PC-3 (cell line): ENCODE results near the gene ISM1. TPM values are rescaled to one million over a fixed set of nuclear protein-coding genes. Genes with fewer than 3 reads are reported as not detected.

ENCODE experiments used
- ATAC-seq: fragments of 200-7000 bp; cut with Tn5 transposase; 2 replicates; pipeline ENCODE4 v1.9.1; 2020; ENCODE audit warnings: mild to moderate bottlenecking, moderate library complexity
- BruUV-seq: library from RNA; stranded (reverse); fragments of 400-500 nt; replicated peaks from 2 replicates; lab custom pipeline; 2021; lab: Mats Ljungman, UMichigan
- CTCF ChIA-PET: fragments of 300-600 bp; sonication (Branson Sonifier 250); formaldehyde crosslinking; loops from one replicate; lab custom pipeline; 2022; ENCODE audit warnings: antibody characterized with exemption; lab: Charles Lee
- POLR2A ChIA-PET: fragments of 300-600 bp; sonication (Branson Sonifier 250); formaldehyde crosslinking; loops from one replicate; lab custom pipeline; 2022; ENCODE audit warnings: antibody characterized with exemption; ENCODE audit not compliant: unreplicated experiment; lab: Charles Lee
- DNase-seq: peaks from one replicate; pipeline ENCODE4 v3.0.0-alpha.2; 2015
- H2AFZ ChIP-seq: fragments of 300-600 bp; sonication (generic); 2 replicates; pipeline ENCODE4 v1.6.0; 2016; ENCODE audit warnings: antibody characterized with exemption, low read length
- H3F3A ChIP-seq: fragments of 300-600 bp; sonication (generic); one replicate; pipeline ENCODE4 v1.6.0; 2017; ENCODE audit warnings: antibody characterized with exemption, low read length, control low read depth, mild to moderate bottlenecking; ENCODE audit not compliant: unreplicated experiment
- H3K27ac ChIP-seq: fragments of 300-600 bp; sonication (generic); 2 replicates; pipeline ENCODE4 v1.5.1; 2016; ENCODE audit warnings: mild to moderate bottlenecking, low read length
- H3K27me3 ChIP-seq: fragments of 300-600 bp; sonication (generic); 2 replicates; pipeline ENCODE4 v1.6.1; 2016; ENCODE audit warnings: low read length, mixed read lengths
- H3K36me3 ChIP-seq: fragments of 300-600 bp; sonication (generic); 2 replicates; pipeline ENCODE4 v1.6.1; 2016; ENCODE audit warnings: low read depth, mixed run types, low read length, mixed read lengths
- H3K4me1 ChIP-seq: fragments of 300-600 bp; sonication (generic); 2 replicates; pipeline ENCODE4 v1.5.1; 2016; ENCODE audit warnings: low read length; ENCODE audit not compliant: insufficient read depth
- H3K4me2 ChIP-seq: fragments of 300-600 bp; sonication (generic); 2 replicates; pipeline ENCODE4 v1.6.0; 2016; ENCODE audit warnings: low read length
- H3K4me3 ChIP-seq: fragments of 300-600 bp; sonication (generic); 2 replicates; pipeline ENCODE4 v1.5.1; 2016; ENCODE audit warnings: mild to moderate bottlenecking, low read length, mixed read lengths
- H3K79me2 ChIP-seq: fragments of 300-600 bp; sonication (generic); 2 replicates; pipeline ENCODE4 v1.6.1; 2017; ENCODE audit warnings: low read length, mixed read lengths
- H3K9ac ChIP-seq: fragments of 300-600 bp; sonication (generic); 2 replicates; pipeline ENCODE4 v1.6.0; 2016; ENCODE audit warnings: mild to moderate bottlenecking, low read length
- H3K9me2 ChIP-seq: fragments of 300-600 bp; sonication (generic); replicated peaks from 2 replicates; pipeline ENCODE4 v1.6.1; 2016; ENCODE audit warnings: mixed run types, low read length, mixed read lengths
- H3K9me3 ChIP-seq: fragments of 300-600 bp; sonication (generic); 2 replicates; pipeline ENCODE4 v1.6.1; 2016; ENCODE audit warnings: low read length, mixed read lengths
- H4K20me1 ChIP-seq: fragments of 300-600 bp; sonication (generic); 2 replicates; pipeline ENCODE4 v1.6.1; 2016; ENCODE audit warnings: low read length, mixed read lengths
- CTCF ChIP-seq: fragments of 300-600 bp; sonication (generic); conservative IDR thresholded peaks from 2 replicates; pipeline ENCODE4 v1.5.1; 2017; ENCODE audit warnings: antibody characterized with exemption, low read depth, mild to moderate bottlenecking, low read length
- EZH2 ChIP-seq: fragments of 300-600 bp; sonication (generic); IDR thresholded peaks from one replicate; pipeline ENCODE4 v1.6.1; 2017; ENCODE audit warnings: antibody characterized with exemption, mild to moderate bottlenecking, low read length; ENCODE audit not compliant: unreplicated experiment
- EZH2phosphoT487 ChIP-seq: fragments of 300-600 bp; sonication (generic); IDR thresholded peaks from 2 replicates; pipeline ENCODE4 v1.6.1; 2018; ENCODE audit warnings: mild to moderate bottlenecking, antibody characterized with exemption, low read length, borderline replicate concordance
- intact Hi-C: fragments of 100-400 bp; cut with micrococcal nuclease; formaldehyde crosslinking; loops from 2 replicates; pipeline ENCODE4 v1.9.0; 2023
- total RNA-seq: library from RNA; depleted of rRNA; stranded (reverse); fragments of >200 nt; gene quantifications from 2 replicates; pipeline ENCODE4 v1.2.3, GENCODE V29; 2014

The ISM1 gene
- total RNA-seq, 1 experiment from 2014 or later = not detected

- Histone ChIP-seq H3K79me2 (no peaks in the 10 kb centered on the region), H3K9me3 (no peaks in the 10 kb centered on the region), H3K27me3 (peaks cover 12% of the 10 kb centered on the region; the same call in 1 of the 2 replicates), H3K4me3 (no peak overlapping the region), H2AFZ (no peak overlapping the region), H3K27ac (no peak overlapping the region), H3K9ac (no peak overlapping the region), H3K4me1 (peaks cover 11% of the 10 kb centered on the region), H3F3A (no peaks in the 10 kb centered on the region), H4K20me1 (0 out of 2 replicates have a peak, but pooled peaks cover under 1% of the 10 kb centered on the region), H3K9me2 (no peaks in the 10 kb centered on the region), H3K4me2 (no peak overlapping the region), H3K36me3 (no peaks in the 10 kb centered on the region)
- no peak for TF ChIP-seq EZH2phosphoT487
- ChIA-PET POLR2A (interaction anchor here (0.5 kb wide), 1 partner anchor 291 kb away, joined by 5 read pairs; no protein-coding TSS in a partner anchor), CTCF (no interaction called here)
- BruUV-seq = no TSS peak
- DNase-seq (no peak), ATAC-seq (no peak)
- intact Hi-C loops = no loop called here
These were observed 70.1 kb downstream of the ISM1 start for GRCh38 chr20:13291157-13291556.

- H3K4me1 ChIP-seq = peaks cover 11% of the 10 kb centered on the region
- no peaks in the 10 kb centered on the region for H4K20me1 ChIP-seq
- H3K27ac ChIP-seq = no peak overlapping the region
- H3K9me2 ChIP-seq = no peaks in the 10 kb centered on the region
- no peaks in the 10 kb centered on the region for H3K9me3 ChIP-seq
- no peaks in the 10 kb centered on the region for H3K36me3 ChIP-seq
- peak; percentile 66 for ATAC-seq
- no peaks in the 10 kb centered on the region for H3F3A ChIP-seq
- no peak; the same call in 1 of the 2 replicates for TF ChIP-seq CTCF
- no peak for TF ChIP-seq EZH2
- TF ChIP-seq EZH2phosphoT487 = no peak
- intact Hi-C loops = no loop called here
- H3K27me3 ChIP-seq = peaks cover 12% of the 10 kb centered on the region; the same call in 1 of the 2 replicates
- no peaks in the 10 kb centered on the region for H3K79me2 ChIP-seq
- no TSS peak for BruUV-seq
- ChIA-PET POLR2A (interaction anchor here (0.6 kb wide), 1 partner anchor 224 kb away, joined by 3 read pairs; no protein-coding TSS in a partner anchor), CTCF (no interaction called here)
- H3K9ac ChIP-seq = no peak overlapping the region
- DNase-seq = peak; percentile 26
- peak overlapping the region; percentile 68 for H3K4me2 ChIP-seq
- H2AFZ ChIP-seq = peak overlapping the region; percentile 47; the same call in 1 of the 2 replicates
- H3K4me3 ChIP-seq = peak overlapping the region; percentile 33
These were observed 71.3 kb downstream of the ISM1 start for GRCh38 chr20:13292201-13292885.

GRCh38 chr20:13294522-13294921, 73.4 kb downstream of the ISM1 start:
- DNase-seq (no peak), ATAC-seq (no peak)
- BruUV-seq = no TSS peak
- intact Hi-C loops = no loop called here
- no peaks in the 10 kb centered on the region for H4K20me1 ChIP-seq
- no peak overlapping the region for H3K27ac ChIP-seq
- TF ChIP-seq EZH2phosphoT487 (no peak), CTCF (no peak), EZH2 (no peak)
- H2AFZ ChIP-seq = no peak overlapping the region
- H3K4me2 ChIP-seq = no peak overlapping the region
- H3K9me2 ChIP-seq = no peaks in the 10 kb centered on the region
- no peaks in the 10 kb centered on the region for H3K9me3 ChIP-seq
- peaks cover 12% of the 10 kb centered on the region; the same call in 1 of the 2 replicates for H3K27me3 ChIP-seq
- no peak overlapping the region for H3K9ac ChIP-seq
- no peak overlapping the region for H3K4me3 ChIP-seq
- CTCF ChIA-PET = no interaction called here
- POLR2A ChIA-PET = interaction anchor here (0.6 kb wide), 1 partner anchor 350 kb away, joined by 3 read pairs; no protein-coding TSS in a partner anchor
- no peaks in the 10 kb centered on the region for H3K36me3 ChIP-seq
- no peaks in the 10 kb centered on the region for H3F3A ChIP-seq
- peaks cover 11% of the 10 kb centered on the region for H3K4me1 ChIP-seq
- no peaks in the 10 kb centered on the region for H3K79me2 ChIP-seq
